HepG2 (cell line): ENCODE results near the gene TEX261. TPM values are rescaled to one million over a fixed set of nuclear protein-coding genes. Genes with fewer than 3 reads are reported as not detected.

Experiments
- CHD2 ChIP-seq: IDR thresholded peaks from 2 replicates; pipeline ENCODE4 v1.6.1; 2011; ENCODE audit warnings: low read depth, low read length, improper control_type of control experiment
- HOXA5 ChIP-seq: sonication (generic); formaldehyde crosslinking; IDR thresholded peaks from 2 replicates; pipeline ENCODE4 v1.4.0; 2020; ENCODE audit warnings: missing genetic modification reagents
- RAD21 ChIP-seq: fragments of 450-650 bp; formaldehyde crosslinking; IDR thresholded peaks from 2 replicates; pipeline ENCODE4 v1.5.0; 2020; ENCODE audit warnings: mild to moderate bottlenecking
- TEAD3 ChIP-seq: optimal IDR thresholded peaks from 2 replicates; pipeline ENCODE3; 2016; ENCODE audit warnings: borderline replicate concordance
- TSC22D2 ChIP-seq: sonication (generic); formaldehyde crosslinking; IDR thresholded peaks from 2 replicates; pipeline ENCODE4 v1.5.1; 2020; ENCODE audit warnings: missing genetic modification reagents, mild to moderate bottlenecking, borderline replicate concordance
- ZNF431 ChIP-seq: sonication (generic); formaldehyde crosslinking; IDR thresholded peaks from 2 replicates; pipeline ENCODE4 v1.9.0; 2022; ENCODE audit warnings: missing genetic modification reagents, low read depth, mild to moderate bottlenecking, borderline replicate concordance
- ZNF556 ChIP-seq: sonication (generic); formaldehyde crosslinking; IDR thresholded peaks from 2 replicates; pipeline ENCODE4 v1.4.0; 2020; ENCODE audit warnings: mild to moderate bottlenecking, missing genetic modification reagents, borderline replicate concordance
- polyA plus RNA-seq, 8 experiments: library from polyadenylated mRNA; depleted of rRNA in 3 of 8; stranded (reverse) in 7 of 8; unstranded in 1 of 8; fragments of >200 nt; fragmentation: Illumina TruSeq in 4 of 8; extraction: Trizol in 4 of 8; gene quantifications; 2 replicates each; pipeline versions ENCODE4 v1.2.1 to v1.2.3, GENCODE V29; 2011 to 2016; ENCODE audit warnings: low read depth in 4 of 8, missing spikeins in 1 of 8, mixed read lengths in 1 of 8; ENCODE audit not compliant: insufficient read depth in 1 of 8
- total RNA-seq, 5 experiments: library from RNA; depleted of rRNA; stranded (reverse); fragments of >200 nt; fragmentation: Illumina TruSeq; extraction: Trizol; gene quantifications; 2 replicates each; pipeline ENCODE4 v1.2.3, GENCODE V29; 2016; ENCODE audit warnings: low read depth in 1 of 5
- TF ChIP-seq, protein P1 (sequence below), 2 experiments: fragments of 450-650 bp in 1 of 2; sonication (generic) in 1 of 2; formaldehyde crosslinking in 1 of 2; IDR thresholded peaks; 2 replicates each; pipeline versions ENCODE4 v1.6.1 to v1.8.0; 2016 to 2022; ENCODE audit warnings: antibody characterized with exemption in 1 of 2, mild to moderate bottlenecking in 1 of 2, missing genetic modification reagents in 1 of 2
- TF ChIP-seq, protein P2 (sequence below): sonication (generic); formaldehyde crosslinking; IDR thresholded peaks from 2 replicates; pipeline ENCODE4 v1.5.0; 2020; ENCODE audit warnings: mild to moderate bottlenecking, missing genetic modification reagents, borderline replicate concordance
- TF ChIP-seq, protein P3 (sequence below): sonication (generic); formaldehyde crosslinking; IDR thresholded peaks from 2 replicates; pipeline ENCODE4 v1.8.1; 2023; ENCODE audit warnings: missing genetic modification reagents, inconsistent platforms, borderline replicate concordance
- TF ChIP-seq, protein P4 (sequence below): sonication (generic); formaldehyde crosslinking; IDR thresholded peaks from 2 replicates; pipeline ENCODE4 v1.8.1; 2023; ENCODE audit warnings: mild to moderate bottlenecking, missing genetic modification reagents, borderline replicate concordance
- TF ChIP-seq, protein P5 (sequence below): sonication (generic); formaldehyde crosslinking; conservative IDR thresholded peaks from 2 replicates; pipeline ENCODE4 v1.8.1; 2023; ENCODE audit warnings: missing genetic modification reagents

The TEX261 gene
- total and polyA plus RNA-seq, 2 of the 13 experiments (the other 11 are each of a cell fraction or from before 2014, with no cell fraction given), result 43.8 to 78.7 TPM

GRCh38 chr2:70948337-70949003, 46.2 kb downstream of the TEX261 start (continued):
- TF ChIP-seq, protein P1, sequence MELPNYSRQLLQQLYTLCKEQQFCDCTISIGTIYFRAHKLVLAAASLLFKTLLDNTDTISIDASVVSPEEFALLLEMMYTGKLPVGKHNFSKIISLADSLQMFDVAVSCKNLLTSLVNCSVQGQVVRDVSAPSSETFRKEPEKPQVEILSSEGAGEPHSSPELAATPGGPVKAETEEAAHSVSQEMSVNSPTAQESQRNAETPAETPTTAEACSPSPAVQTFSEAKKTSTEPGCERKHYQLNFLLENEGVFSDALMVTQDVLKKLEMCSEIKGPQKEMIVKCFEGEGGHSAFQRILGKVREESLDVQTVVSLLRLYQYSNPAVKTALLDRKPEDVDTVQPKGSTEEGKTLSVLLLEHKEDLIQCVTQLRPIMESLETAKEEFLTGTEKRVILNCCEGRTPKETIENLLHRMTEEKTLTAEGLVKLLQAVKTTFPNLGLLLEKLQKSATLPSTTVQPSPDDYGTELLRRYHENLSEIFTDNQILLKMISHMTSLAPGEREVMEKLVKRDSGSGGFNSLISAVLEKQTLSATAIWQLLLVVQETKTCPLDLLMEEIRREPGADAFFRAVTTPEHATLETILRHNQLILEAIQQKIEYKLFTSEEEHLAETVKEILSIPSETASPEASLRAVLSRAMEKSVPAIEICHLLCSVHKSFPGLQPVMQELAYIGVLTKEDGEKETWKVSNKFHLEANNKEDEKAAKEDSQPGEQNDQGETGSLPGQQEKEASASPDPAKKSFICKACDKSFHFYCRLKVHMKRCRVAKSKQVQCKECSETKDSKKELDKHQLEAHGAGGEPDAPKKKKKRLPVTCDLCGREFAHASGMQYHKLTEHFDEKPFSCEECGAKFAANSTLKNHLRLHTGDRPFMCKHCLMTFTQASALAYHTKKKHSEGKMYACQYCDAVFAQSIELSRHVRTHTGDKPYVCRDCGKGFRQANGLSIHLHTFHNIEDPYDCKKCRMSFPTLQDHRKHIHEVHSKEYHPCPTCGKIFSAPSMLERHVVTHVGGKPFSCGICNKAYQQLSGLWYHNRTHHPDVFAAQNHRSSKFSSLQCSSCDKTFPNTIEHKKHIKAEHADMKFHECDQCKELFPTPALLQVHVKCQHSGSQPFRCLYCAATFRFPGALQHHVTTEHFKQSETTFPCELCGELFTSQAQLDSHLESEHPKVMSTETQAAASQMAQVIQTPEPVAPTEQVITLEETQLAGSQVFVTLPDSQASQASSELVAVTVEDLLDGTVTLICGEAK (IDR thresholded peaks at IDR 0.05), result no peak
- TF ChIP-seq, protein P1 (CRISPR knock-in tag; IDR thresholded peaks at IDR 0.05), result no peak
- TF ChIP-seq HOXA5 (CRISPR knock-in tag) (peak; percentile 72; the same call in 1 of the 2 replicates), RAD21 (CRISPR knock-in tag) (peak; percentile 79), ZNF556 (CRISPR knock-in tag) (peak; percentile 63; the same call in 1 of the 2 replicates), ZNF431 (CRISPR knock-in tag) (0 out of 2 replicates have a peak, but pooled peaks have one; percentile 44), CHD2 (no peak), TSC22D2 (CRISPR knock-in tag) (no peak), TEAD3 (peak; percentile 21)
- TF ChIP-seq, protein P2, sequence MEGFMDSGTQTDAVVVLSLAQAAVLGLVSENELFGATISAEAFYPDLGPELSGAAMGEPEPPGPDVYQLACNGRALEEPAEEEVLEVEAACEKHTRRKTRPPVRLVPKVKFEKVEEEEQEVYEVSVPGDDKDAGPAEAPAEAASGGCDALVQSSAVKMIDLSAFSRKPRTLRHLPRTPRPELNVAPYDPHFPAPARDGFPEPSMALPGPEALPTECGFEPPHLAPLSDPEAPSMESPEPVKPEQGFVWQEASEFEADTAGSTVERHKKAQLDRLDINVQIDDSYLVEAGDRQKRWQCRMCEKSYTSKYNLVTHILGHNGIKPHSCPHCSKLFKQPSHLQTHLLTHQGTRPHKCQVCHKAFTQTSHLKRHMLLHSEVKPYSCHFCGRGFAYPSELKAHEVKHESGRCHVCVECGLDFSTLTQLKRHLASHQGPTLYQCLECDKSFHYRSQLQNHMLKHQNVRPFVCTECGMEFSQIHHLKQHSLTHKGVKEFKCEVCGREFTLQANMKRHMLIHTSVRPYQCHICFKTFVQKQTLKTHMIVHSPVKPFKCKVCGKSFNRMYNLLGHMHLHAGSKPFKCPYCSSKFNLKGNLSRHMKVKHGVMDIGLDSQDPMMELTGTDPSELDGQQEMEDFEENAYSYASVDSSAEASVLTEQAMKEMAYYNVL, result no peak
- TF ChIP-seq, protein P3, sequence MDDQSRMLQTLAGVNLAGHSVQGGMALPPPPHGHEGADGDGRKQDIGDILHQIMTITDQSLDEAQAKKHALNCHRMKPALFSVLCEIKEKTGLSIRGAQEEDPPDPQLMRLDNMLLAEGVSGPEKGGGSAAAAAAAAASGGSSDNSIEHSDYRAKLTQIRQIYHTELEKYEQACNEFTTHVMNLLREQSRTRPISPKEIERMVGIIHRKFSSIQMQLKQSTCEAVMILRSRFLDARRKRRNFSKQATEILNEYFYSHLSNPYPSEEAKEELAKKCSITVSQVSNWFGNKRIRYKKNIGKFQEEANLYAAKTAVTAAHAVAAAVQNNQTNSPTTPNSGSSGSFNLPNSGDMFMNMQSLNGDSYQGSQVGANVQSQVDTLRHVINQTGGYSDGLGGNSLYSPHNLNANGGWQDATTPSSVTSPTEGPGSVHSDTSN, result 0 out of 2 replicates have a peak, but pooled peaks have one; percentile 69
- TF ChIP-seq, protein P4, sequence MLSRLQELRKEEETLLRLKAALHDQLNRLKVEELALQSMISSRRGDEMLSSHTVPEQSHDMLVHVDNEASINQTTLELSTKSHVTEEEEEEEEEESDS, result no peak
- TF ChIP-seq, protein P5, sequence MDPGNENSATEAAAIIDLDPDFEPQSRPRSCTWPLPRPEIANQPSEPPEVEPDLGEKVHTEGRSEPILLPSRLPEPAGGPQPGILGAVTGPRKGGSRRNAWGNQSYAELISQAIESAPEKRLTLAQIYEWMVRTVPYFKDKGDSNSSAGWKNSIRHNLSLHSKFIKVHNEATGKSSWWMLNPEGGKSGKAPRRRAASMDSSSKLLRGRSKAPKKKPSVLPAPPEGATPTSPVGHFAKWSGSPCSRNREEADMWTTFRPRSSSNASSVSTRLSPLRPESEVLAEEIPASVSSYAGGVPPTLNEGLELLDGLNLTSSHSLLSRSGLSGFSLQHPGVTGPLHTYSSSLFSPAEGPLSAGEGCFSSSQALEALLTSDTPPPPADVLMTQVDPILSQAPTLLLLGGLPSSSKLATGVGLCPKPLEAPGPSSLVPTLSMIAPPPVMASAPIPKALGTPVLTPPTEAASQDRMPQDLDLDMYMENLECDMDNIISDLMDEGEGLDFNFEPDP (CRISPR knock-in tag), result no peak
